ENCODE results near the gene ADAMTS15. TPM values are rescaled to one million over a fixed set of nuclear protein-coding genes. Genes with fewer than 3 reads are reported as not detected.

The ADAMTS15 gene
- total and polyA plus RNA-seq, 2 donors (not counting 1 experiment from before 2014, with no cell fraction given) = not detected

DNA sequence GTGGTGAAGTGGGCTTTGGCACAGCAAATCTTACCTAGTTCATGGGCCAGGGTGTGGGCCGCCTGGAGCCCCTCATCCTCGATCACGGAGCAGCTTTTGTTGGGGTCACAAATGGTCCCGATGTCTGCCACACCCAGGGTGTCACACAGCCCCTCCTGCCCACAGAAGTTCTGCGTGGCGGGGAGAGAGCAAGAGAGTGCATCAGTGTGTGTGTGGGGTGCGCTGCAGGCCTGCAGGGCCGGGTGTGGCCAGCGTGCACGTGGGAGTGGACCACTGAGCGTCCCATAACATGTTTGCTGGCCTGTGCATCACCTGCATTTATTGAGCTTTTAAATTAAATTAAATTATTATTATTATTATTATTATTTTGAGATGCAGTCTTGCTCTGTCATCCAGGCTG is 31.5 kb upstream of the ADAMTS15 start:
- ChIA-PET POLR2A (no interaction called here), CTCF (interaction anchor here (1.0 to 1.4 kb wide), 3 partner anchors 15 to 204 kb away, joined by 3 to 6 read pairs (median 6); no protein-coding TSS in a partner anchor)
- TF ChIP-seq EZH2 (IDR thresholded peaks at IDR 0.05; ENCODE audit: borderline replicate concordance, insufficient read depth, low read depth, low read length, poor library complexity, severe bottlenecking) = no peak
- TF ChIP-seq, protein P1, sequence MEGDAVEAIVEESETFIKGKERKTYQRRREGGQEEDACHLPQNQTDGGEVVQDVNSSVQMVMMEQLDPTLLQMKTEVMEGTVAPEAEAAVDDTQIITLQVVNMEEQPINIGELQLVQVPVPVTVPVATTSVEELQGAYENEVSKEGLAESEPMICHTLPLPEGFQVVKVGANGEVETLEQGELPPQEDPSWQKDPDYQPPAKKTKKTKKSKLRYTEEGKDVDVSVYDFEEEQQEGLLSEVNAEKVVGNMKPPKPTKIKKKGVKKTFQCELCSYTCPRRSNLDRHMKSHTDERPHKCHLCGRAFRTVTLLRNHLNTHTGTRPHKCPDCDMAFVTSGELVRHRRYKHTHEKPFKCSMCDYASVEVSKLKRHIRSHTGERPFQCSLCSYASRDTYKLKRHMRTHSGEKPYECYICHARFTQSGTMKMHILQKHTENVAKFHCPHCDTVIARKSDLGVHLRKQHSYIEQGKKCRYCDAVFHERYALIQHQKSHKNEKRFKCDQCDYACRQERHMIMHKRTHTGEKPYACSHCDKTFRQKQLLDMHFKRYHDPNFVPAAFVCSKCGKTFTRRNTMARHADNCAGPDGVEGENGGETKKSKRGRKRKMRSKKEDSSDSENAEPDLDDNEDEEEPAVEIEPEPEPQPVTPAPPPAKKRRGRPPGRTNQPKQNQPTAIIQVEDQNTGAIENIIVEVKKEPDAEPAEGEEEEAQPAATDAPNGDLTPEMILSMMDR (IDR thresholded peaks at IDR 0.05) = no peak
- Mint-ChIP-seq H3K27me3 (peaks cover 28% of the 10 kb centered on the region), H3K27ac (no peak overlapping the region), H3K4me1 (no peaks in the 10 kb centered on the region), H3K4me3 (no peak overlapping the region), H3K9me3 (ENCODE audit: insufficient read depth) (no peaks in the 10 kb centered on the region)
- WGBS (ENCODE audit: insufficient coverage) = 95% methylated on average over 6 of the region's 11 CpGs
- Histone ChIP-seq H3K27me3 (replicated peaks in 1 of 4; ENCODE audit: control extremely low read depth in 1 of 4, control insufficient read depth in 3 of 4, insufficient read depth in 4 of 4, low read length in 3 of 4) (peaks cover 0 to 15% (median 0%) of the 10 kb centered on the region in 4 experiments), H3K36me3 (replicated peaks in 1 of 2; ENCODE audit: control extremely low read depth in 1 of 2, control insufficient read depth in 1 of 2, extremely low read depth in 1 of 2, insufficient read depth in 2 of 2, low read length in 1 of 2) (no peaks in the 10 kb centered on the region), H3K9ac (ENCODE audit: low read length) (no peak overlapping the region), H3K79me2 (ENCODE audit: control insufficient read depth, insufficient read depth, low read length) (no peaks in the 10 kb centered on the region), H3K4me3 (ENCODE audit: control extremely low read depth in 1 of 5, extremely low read depth in 1 of 5, insufficient read depth in 1 of 5, low read depth in 2 of 5, low read length in 4 of 5) (no peak overlapping the region), H3K4me2 (replicated peaks; ENCODE audit: low read depth, low read length, poor library complexity, severe bottlenecking) (no peak overlapping the region), H2AFZ (ENCODE audit: insufficient read depth, low read depth, low read length, poor library complexity, severe bottlenecking) (no peak overlapping the region), H3K4me1 (ENCODE audit: control insufficient read depth in 2 of 2, insufficient read depth in 2 of 2, low read length in 2 of 2) (no peaks in the 10 kb centered on the region), H3K27ac (ENCODE audit: low read length in 2 of 2) (no peak overlapping the region), H4K20me1 (ENCODE audit: control insufficient read depth, insufficient read depth, low read length, poor library complexity, severe bottlenecking) (no peaks in the 10 kb centered on the region), H3K9me3 (ENCODE audit: control extremely low read depth in 1 of 3, control insufficient read depth in 2 of 3, insufficient read depth in 1 of 3, low read length in 2 of 3) (peaks cover 0 to 2% (median 0%) of the 10 kb centered on the region in 3 donors)
- ATAC-seq (ENCODE audit: low read depth) = no peak
- intact Hi-C loops (cut with micrococcal nuclease) = no loop called here
- DNase-seq = no peak

DNA sequence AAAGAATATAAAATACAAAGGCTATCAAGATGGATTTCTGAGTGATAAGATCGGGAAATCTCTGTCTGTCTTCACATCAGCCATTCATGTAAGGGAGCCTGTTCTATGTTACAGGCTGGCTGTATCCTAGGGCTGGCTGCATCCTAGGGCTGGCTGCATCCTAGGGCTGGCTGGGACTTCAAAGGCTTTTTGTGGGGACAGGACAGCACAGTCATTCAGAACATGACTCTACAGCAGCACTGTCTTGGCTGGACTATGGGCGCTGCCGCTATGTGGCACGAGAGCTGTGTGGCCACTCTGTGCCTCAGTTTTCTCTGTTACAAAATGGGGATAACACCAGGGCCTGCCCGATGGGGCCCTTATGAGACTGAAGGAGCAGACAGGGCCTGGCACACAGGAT is 30.2 kb upstream of the ADAMTS15 start:
- H3K9me3 ChIP-seq (ENCODE audit: control extremely low read depth in 1 of 3, control insufficient read depth in 2 of 3, insufficient read depth in 1 of 3, low read length in 2 of 3) = peaks cover 0 to 2% (median 0%) of the 10 kb centered on the region in 3 donors
- no peaks in the 10 kb centered on the region for H3K79me2 ChIP-seq (ENCODE audit: control insufficient read depth, insufficient read depth, low read length)
- H3K4me2 ChIP-seq (replicated peaks; ENCODE audit: low read depth, low read length, poor library complexity, severe bottlenecking) = no peak overlapping the region
- H3K36me3 ChIP-seq (replicated peaks in 1 of 2; ENCODE audit: control extremely low read depth in 1 of 2, control insufficient read depth in 1 of 2, extremely low read depth in 1 of 2, insufficient read depth in 2 of 2, low read length in 1 of 2) = no peaks in the 10 kb centered on the region
- TF ChIP-seq, protein P1 (IDR thresholded peaks at IDR 0.05) = no peak
- TF ChIP-seq EZH2 (IDR thresholded peaks at IDR 0.05; ENCODE audit: borderline replicate concordance, insufficient read depth, low read depth, low read length, poor library complexity, severe bottlenecking) = no peak
- no peaks in the 10 kb centered on the region for H4K20me1 ChIP-seq (ENCODE audit: control insufficient read depth, insufficient read depth, low read length, poor library complexity, severe bottlenecking)
- no peak overlapping the region for H2AFZ ChIP-seq (ENCODE audit: insufficient read depth, low read depth, low read length, poor library complexity, severe bottlenecking)
- H3K4me3 ChIP-seq (ENCODE audit: control extremely low read depth in 1 of 5, extremely low read depth in 1 of 5, insufficient read depth in 1 of 5, low read depth in 2 of 5, low read length in 4 of 5) = no peak overlapping the region
- H3K9ac ChIP-seq (ENCODE audit: low read length) = no peak overlapping the region
- DNase-seq (no peak), ATAC-seq (ENCODE audit: low read depth) (no peak)
- H3K9me3 Mint-ChIP-seq (ENCODE audit: insufficient read depth) = no peaks in the 10 kb centered on the region
- peaks cover 0 to 15% (median 0%) of the 10 kb centered on the region in 4 experiments for H3K27me3 ChIP-seq (replicated peaks in 1 of 4; ENCODE audit: control extremely low read depth in 1 of 4, control insufficient read depth in 3 of 4, insufficient read depth in 4 of 4, low read length in 3 of 4)
- intact Hi-C loops (cut with micrococcal nuclease) = no loop called here
- ChIA-PET CTCF (interaction anchor here (2.1 kb wide), 1 partner anchor 13 kb away, joined by 6 read pairs; no protein-coding TSS in a partner anchor), POLR2A (no interaction called here)
- no peak overlapping the region for H3K4me3 Mint-ChIP-seq
- no peaks in the 10 kb centered on the region for H3K4me1 ChIP-seq (ENCODE audit: control insufficient read depth in 2 of 2, insufficient read depth in 2 of 2, low read length in 2 of 2)
- 96% methylated on average over 5 of the region's 5 CpGs for WGBS (ENCODE audit: insufficient coverage)
- no peak overlapping the region for H3K27ac Mint-ChIP-seq
- peaks cover 36% of the 10 kb centered on the region for H3K27me3 Mint-ChIP-seq
- no peaks in the 10 kb centered on the region for H3K4me1 Mint-ChIP-seq
- no peak overlapping the region for H3K27ac ChIP-seq (ENCODE audit: low read length in 2 of 2)

Measured in B cell (primary cell).